ENCODE results near the gene CAMSAP1.

Gene CAMSAP1

DNA sequence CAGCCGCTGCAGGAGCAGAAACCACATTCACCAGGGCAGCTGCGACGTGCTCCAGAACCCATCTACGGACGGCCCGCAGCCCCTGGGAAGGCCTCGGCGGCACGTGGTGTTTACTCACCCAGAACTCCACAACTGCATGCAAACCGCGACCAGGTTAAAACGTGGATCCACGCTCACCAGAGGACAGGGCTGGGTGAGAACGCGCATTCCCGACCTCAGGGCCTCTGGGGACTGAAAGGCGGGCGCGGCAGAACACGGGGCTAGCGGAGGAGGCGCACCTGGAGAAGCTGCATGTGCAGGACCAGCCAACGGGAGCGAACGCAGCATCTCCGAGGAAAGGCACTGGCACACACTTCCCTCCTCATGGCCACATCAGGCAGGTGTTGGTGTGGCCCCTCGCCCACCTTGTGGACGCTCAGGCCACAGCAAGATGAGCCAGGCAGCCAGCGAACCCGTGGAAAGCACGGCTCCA lies 24.0 kb upstream of the CAMSAP1 start:
- no peak for FAIRE-seq
- TF ChIP-seq POLR2A (IDR thresholded peaks at IDR 0.05; ENCODE audit: low read depth, low read length) (no peak), POLR2AphosphoS5 (IDR thresholded peaks at IDR 0.05; ENCODE audit: low read depth, low read length) (no peak), TAF1 (IDR thresholded peaks at IDR 0.05; ENCODE audit: borderline replicate concordance, low read depth, low read length) (no peak)
- no peak for DNase-seq (ENCODE audit: insufficient read length)

DNA sequence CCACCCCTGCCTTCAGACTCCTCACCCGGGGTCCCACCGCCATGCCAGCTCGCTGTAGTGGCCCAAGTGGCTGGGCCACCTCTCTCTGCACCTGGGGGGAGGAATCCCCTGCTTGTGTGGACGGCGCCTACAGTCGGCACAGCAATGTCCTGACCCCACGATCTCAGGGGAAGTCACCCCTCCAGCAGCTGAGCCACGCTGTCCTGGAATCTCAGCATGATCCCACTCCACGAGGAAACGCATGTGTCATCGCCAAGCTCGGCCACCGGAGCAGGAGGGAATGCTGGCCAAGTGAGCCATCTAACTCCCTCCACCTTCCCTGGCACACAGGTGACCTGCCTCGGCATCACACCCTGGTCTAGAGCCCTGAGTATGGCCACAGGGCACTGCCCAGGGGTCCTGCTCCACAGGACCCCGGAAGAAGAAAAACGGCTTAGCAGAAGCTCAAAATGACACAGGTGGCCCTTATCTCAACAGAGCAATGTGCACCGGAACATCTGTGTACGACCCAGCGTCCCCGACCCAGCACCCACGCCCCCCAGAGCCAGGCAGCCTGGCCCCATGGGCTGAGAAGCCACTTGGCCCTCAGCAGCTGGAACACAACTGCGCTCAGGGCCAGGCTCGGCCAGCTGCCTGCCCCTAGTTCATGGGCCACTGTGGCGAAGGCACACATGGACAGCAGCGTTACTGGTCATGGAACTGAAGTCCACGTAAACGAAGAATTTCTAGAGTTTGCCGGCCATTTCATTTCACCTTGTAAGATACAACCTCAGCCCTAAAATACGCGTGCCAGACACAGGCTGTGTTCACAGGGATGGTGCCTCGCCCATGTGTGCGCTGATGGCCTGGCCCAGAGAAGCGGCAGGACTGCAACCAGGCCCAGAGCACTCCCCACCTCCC lies 23.4 kb upstream of the CAMSAP1 start:
- DNase-seq (ENCODE audit: insufficient read length) (no peak), FAIRE-seq (no peak)
- no peak for TF ChIP-seq POLR2AphosphoS5 (IDR thresholded peaks at IDR 0.05; ENCODE audit: low read depth, low read length)

DNA sequence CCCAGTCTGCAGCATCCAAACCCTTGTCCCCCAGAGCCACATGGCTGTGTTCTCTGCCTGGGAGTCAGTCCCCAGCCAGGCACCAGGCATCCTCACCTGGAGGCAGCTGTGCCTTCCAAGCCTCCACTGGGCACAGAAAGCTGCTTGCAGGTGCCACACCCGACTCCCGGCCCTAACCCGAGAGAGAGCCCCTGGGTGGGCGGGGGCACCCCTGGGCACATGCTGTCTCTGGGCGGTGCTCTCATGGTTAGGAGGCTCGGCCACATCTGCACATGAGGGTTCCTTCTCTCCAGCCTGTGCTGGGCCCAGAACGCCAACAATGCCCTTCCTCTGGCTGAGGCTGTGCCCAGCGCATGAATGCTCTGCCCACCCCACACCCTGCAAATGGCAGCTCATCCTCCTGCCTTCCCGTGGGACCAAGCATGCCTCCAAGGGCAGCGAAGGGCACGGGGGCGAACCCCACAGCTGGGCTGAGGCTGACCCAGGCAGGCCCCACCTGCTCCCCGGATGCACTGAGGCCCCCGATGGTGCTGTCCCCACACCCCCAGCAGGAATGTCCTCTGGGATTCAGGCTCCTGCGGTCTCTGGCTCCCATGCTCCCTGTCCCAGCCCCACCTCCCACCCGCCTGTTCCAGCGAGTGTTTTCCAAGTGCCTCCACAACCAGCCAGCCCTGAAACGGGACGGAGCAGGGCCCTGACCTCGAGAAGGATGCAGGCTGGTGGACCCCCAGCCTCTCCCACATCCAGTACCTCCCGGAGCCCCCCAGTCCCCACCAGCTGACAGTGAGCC lies 22.5 kb upstream of the CAMSAP1 start:
- no peak for FAIRE-seq
- DNase-seq (ENCODE audit: insufficient read length), result no peak
- TF ChIP-seq POLR2A (IDR thresholded peaks at IDR 0.05; ENCODE audit: low read depth, low read length) (no peak), TAF1 (IDR thresholded peaks at IDR 0.05; ENCODE audit: borderline replicate concordance, low read depth, low read length) (no peak), POLR2AphosphoS5 (IDR thresholded peaks at IDR 0.05; ENCODE audit: low read depth, low read length) (no peak)

DNA sequence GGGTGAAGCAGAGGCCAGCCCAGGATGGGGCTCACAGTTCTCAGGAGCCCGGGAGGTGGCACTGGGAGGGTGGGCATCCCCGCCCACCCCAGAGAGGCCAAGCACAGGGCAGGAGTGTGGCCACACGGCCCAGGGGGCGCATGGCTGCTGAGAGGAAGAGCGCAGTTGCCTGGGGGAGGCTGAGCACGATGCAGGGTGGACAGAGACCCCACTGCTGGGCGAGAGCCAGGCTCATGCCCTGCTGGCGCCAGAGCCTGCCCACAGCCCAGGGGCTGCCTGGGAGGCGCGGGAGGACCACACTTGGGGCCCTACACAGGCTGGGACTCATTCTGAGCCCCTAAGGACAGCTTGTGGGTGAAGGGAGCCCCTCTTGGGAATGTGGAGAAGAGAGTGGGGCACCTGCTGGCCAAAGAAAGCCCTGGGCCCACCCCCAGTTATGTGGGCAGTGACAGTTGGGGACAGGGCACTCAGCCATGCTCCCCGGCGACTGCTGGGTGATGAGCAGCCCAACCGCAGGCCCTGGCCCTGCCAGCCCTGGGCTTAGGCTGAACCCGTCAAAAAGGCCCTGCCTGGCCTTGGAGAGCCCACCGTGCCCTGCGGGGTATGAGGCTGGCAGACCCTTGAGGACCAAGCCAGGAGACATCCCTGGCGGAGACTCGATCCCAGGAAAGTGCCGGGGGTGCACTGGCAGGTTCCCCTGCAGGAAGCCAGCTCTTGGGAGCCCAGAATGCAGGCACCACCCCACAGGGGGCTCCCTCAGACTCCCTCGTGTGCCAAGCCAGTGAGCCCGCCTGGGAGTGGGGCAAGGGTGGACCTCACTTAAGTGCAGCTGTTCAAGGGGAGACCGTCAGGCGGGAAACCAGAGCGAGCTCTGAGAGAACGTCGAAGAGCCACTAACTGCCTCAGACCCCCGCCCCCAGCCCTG lies 21.6 kb upstream of the CAMSAP1 start:
- DNase-seq (ENCODE audit: insufficient read length) (no peak), FAIRE-seq (no peak)
- TF ChIP-seq POLR2AphosphoS5 (IDR thresholded peaks at IDR 0.05; ENCODE audit: low read depth, low read length) (no peak), TAF1 (IDR thresholded peaks at IDR 0.05; ENCODE audit: borderline replicate concordance, low read depth, low read length) (no peak), POLR2A (IDR thresholded peaks at IDR 0.05; ENCODE audit: low read depth, low read length) (no peak)

DNA sequence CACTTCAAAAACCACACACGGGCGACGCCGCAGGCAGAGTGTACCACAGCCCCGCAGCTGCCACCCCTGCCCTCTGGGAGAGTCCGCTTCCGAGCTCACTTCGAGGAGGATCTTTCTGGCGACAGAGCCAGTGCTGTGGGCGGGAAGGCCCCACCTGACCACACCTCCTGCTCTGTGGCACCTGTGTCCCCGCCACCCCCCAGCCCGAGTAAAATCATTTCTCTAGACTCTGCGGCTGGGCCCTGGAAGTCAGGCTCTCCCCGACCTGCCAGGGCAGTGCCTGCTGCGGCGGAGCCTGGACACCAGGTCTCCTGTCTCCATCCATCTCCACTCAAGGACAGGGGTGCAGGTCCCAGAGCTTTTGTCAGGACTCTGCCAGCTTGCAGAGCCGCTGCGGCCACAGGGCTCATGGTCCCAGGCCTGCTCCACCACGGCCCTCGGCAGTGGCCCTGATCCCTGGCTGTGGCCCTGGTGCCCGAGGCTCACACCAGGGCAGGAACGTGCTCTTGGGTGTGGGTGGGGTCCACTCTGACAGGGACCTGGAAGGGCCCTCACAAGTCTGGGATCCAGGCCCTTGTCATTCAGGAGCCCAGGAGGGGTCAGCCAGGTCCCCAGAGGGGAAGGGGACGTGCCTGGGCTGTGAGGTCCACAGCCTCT lies 20.9 kb upstream of the CAMSAP1 start:
- FAIRE-seq, result no peak
- no peak for TF ChIP-seq POLR2A (IDR thresholded peaks at IDR 0.05; ENCODE audit: low read depth, low read length)
- TF ChIP-seq POLR2AphosphoS5 (IDR thresholded peaks at IDR 0.05; ENCODE audit: low read depth, low read length), result no peak
- TF ChIP-seq TAF1 (IDR thresholded peaks at IDR 0.05; ENCODE audit: borderline replicate concordance, low read depth, low read length), result no peak

DNA sequence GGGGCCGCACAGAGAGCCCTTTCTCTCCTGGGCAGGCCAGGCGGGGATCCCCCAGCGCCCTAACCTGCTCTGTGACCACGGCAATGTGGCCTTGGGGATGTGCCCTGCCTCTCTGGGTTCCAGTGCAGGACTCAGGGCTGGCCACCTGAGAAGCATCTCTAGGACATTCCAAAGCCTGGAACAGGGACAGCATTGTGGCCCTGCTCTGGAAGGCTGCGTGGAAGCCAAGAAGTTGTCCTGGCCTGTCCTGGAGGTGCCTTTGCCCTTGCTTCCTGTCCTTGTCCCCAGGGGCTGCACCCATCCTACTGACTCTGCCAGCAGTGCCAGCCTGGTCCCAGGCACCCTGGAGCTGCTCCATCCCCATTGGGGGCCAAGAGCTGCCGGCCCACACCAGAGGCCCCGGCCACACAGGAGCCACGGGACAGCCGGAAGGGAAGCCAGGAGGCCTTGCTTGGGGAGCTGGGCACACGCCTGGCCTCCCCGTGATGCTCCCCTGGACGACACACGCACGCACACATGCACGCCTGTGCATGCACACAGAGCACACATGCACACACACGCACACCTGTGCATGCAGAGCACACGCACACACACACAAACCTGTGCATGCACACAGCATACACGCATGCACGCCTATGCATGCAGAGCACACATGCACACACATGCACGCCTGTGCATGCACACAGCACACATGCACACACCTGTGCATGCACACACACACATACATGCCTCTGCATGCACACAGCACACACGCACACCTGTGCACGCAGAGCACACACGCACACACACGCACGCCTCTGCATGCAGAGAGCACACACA lies 20.1 kb upstream of the CAMSAP1 start:
- TF ChIP-seq TAF1 (IDR thresholded peaks at IDR 0.05; ENCODE audit: borderline replicate concordance, low read depth, low read length) (no peak), POLR2AphosphoS5 (IDR thresholded peaks at IDR 0.05; ENCODE audit: low read depth, low read length) (no peak; the same call in 1 of the 2 replicates), POLR2A (IDR thresholded peaks at IDR 0.05; ENCODE audit: low read depth, low read length) (no peak)
- DNase-seq (ENCODE audit: insufficient read length) (no peak), FAIRE-seq (no peak)

More for the DNA sequence above, 20.9 kb upstream of the CAMSAP1 start:
- DNase-seq (ENCODE audit: insufficient read length), result no peak

DNA sequence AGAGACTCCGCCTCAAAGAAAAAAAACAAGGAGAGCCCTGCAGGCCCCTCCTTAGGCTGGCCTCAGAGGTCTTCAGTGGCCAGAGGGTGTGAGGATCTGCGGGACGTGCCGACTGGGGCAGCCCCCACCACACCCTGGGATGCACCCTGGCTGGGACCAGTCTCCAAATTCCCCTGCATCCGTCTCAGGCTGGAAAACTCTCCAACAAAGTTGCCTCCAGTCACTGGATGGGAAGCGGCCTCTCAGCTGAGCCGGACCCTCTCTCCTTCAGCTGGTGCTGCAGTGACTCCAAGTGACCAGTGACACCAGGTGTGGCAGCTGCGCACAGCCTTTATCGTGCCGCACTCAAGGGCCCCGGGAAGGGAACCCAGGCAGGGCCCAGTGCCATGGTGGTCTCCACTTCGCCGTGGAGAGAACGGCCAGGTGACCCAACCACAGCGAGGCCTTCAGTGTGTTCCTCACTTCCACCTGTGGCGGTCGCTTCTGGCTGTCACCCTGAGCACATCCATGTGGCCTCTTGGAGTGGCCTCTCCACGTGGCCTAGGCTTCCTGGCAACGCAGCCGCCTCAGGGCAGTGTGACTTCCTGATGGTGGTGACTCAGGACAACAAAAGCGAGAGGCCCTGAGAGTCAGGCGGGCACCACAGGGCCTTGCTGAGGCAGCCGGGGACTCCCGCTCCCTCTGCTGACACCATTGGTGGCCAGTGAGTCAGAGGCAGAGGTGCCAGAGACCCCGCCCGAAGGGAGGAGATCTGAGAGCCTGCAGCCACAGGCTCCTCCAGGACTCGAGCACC lies 19.3 kb upstream of the CAMSAP1 start:
- TF ChIP-seq TAF1 (IDR thresholded peaks at IDR 0.05; ENCODE audit: borderline replicate concordance, low read depth, low read length), result no peak
- no peak for TF ChIP-seq POLR2A (IDR thresholded peaks at IDR 0.05; ENCODE audit: low read depth, low read length)
- TF ChIP-seq POLR2AphosphoS5 (IDR thresholded peaks at IDR 0.05; ENCODE audit: low read depth, low read length), result no peak
- no peak for DNase-seq (ENCODE audit: insufficient read length)
- no peak for FAIRE-seq

DNA sequence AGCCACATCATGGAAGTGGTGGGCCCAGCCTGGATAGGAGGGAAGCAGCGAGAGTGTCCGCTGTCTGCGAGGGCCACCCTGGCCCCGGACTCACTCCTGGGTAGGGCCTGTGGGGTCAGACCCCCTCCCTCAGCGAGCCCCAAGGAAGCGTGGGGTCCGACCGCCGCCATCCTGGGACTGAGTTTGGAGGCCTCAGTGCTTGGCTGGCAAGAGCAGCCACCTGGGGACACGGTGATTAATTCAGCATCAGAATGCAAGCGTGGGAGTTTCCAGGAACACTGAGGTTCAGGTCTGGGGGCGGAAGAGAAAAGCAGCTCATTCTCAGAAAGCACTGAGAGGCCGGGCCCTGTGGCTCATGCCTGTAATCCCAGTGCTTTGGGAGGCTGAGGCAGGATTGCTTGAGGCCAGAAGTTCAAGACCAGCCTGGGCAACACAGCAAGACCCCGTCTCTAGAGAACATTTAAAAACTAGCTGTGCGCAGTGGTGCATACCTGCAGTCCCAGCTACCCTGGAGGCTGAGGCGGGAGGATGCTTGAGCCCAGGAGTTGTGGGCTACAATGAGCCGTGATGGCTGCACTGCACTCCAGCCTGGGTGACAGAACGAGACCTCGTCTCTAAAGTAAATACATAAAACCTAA lies 18.3 kb upstream of the CAMSAP1 start:
- no peak for DNase-seq (ENCODE audit: insufficient read length)
- peak; percentile 36 for FAIRE-seq
- TF ChIP-seq TAF1 (IDR thresholded peaks at IDR 0.05; ENCODE audit: borderline replicate concordance, low read depth, low read length) (no peak), POLR2A (IDR thresholded peaks at IDR 0.05; ENCODE audit: low read depth, low read length) (no peak), POLR2AphosphoS5 (IDR thresholded peaks at IDR 0.05; ENCODE audit: low read depth, low read length) (no peak)
